Stimulated activated CD8-positive, alpha-beta memory T cell treated with anti-CD3 and anti-CD28 coated beads, Interleukin-15, amount 100 ng/mL, for 24 hours (primary cell): Measurements from ENCODE around the gene WAC.
"Not testable (repeated sequence)": the region's sequence is repeated elsewhere in the genome, so short reads cannot be mapped to it uniquely, and the experiment has no call there.

ENCODE experiments used
- DNase-seq: peaks from one replicate; pipeline ENCODE4 v3.0.0-alpha.2; 2020; ENCODE audit warnings: low read depth

WAC gene, protein sequence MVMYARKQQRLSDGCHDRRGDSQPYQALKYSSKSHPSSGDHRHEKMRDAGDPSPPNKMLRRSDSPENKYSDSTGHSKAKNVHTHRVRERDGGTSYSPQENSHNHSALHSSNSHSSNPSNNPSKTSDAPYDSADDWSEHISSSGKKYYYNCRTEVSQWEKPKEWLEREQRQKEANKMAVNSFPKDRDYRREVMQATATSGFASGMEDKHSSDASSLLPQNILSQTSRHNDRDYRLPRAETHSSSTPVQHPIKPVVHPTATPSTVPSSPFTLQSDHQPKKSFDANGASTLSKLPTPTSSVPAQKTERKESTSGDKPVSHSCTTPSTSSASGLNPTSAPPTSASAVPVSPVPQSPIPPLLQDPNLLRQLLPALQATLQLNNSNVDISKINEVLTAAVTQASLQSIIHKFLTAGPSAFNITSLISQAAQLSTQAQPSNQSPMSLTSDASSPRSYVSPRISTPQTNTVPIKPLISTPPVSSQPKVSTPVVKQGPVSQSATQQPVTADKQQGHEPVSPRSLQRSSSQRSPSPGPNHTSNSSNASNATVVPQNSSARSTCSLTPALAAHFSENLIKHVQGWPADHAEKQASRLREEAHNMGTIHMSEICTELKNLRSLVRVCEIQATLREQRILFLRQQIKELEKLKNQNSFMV

GRCh38 chr10:28532337-28533185 lies at the start of gene WAC:
WAC (plus strand) TSS chr10:28533118; CDS start chr10:28533580, 462 bp downstream.
- DNase-seq: peak; percentile 93

DNA sequence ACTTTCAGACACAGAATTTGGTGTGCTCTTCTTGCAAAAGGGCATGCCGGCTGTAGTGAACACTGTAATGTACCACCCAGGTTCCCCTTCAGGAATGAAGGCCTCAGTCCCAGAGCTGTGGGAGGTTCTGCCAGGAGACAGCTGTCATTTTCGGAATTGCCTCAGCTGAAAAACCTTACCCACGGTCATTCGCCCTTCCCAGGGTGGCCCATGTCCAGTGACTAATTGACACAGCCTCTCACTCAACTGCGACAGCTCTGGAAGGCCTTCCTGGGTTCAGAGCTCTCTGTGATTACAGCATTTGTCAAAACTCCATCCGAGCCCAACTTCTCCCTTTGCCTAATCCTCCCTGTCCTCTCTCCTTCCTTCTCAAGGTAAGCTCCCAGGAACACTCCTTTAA lies 43.7 kb upstream of the WAC start:
- DNase-seq: no peak

DNA sequence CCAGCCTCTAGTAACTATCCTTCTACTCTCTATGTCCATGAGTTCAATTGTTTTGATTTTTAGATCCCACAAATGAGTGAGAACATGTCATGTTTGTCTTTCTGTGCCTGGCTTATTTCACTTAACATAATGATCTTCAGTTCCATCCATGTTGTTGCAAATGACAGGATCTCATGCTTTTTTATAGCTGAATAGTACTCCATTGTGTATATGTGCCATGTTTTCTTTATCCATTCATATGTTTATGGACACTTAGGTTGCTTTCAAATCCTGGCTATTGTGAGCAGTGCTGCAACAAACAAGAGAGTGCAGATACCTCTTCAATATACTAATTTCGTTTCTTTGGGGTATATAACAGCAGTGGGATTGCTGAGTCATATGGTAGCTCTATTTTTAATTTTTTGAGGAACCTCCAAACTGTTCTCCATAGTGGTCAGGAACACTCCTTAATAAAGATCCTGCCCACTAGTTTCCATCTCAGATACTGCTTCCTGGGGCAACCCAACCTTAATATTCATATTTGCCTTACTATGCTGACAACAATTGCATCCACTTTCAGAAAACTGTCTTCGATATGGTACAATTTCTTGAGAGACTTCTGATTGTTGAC lies 42.6 kb upstream of the WAC start:
- DNase-seq: not testable (repeated sequence)

GRCh38 chr10:28492116-28492920 lies 40.6 kb upstream of the WAC start:
- no peak for DNase-seq

DNA sequence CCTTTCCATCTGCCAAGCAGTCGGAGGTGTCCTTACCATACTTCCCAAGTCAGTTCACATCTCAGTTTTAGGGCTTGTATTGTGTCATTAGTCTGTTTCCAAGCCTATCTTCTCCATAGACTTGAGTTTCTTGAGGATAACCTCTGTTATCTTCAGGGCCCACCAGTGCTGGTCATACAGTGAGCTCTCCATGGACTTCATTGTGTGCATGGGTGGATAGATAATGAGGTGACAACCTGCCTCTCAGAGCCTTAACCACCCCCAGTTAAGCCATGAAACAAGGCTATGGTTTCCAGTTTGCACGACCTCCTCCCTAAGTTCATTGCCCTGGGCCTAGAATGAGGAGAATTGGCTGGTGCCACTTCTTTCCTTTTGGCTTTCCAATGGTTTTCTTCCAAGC lies 38.5 kb upstream of the WAC start:
- DNase-seq: no peak

- no peak for DNase-seq
Measured at GRCh38 chr10:28495084-28495483, 37.8 kb upstream of the WAC start.

DNA sequence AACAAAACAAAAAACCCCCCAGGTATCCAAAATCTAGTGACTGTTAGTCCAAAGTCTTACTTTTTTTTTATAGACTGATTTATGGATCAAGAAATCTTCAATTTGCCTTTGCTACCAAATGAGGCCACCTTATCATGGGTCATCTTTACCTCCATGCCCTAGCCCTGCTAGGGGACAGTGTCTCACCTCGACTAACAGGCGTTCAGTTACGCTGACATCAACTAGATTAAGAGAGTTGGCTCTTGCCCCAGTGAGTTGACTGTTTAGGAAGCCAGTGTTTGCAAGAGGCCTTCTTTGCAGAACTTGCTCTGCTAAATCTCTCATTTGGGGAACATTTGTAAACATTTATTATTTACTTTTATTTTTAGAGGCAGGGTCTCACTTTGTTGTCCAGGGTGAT lies 36.9 kb upstream of the WAC start:
- DNase-seq: no peak

GRCh38 chr10:28496481-28496961 lies 36.4 kb upstream of the WAC start:
- no peak for DNase-seq

DNA sequence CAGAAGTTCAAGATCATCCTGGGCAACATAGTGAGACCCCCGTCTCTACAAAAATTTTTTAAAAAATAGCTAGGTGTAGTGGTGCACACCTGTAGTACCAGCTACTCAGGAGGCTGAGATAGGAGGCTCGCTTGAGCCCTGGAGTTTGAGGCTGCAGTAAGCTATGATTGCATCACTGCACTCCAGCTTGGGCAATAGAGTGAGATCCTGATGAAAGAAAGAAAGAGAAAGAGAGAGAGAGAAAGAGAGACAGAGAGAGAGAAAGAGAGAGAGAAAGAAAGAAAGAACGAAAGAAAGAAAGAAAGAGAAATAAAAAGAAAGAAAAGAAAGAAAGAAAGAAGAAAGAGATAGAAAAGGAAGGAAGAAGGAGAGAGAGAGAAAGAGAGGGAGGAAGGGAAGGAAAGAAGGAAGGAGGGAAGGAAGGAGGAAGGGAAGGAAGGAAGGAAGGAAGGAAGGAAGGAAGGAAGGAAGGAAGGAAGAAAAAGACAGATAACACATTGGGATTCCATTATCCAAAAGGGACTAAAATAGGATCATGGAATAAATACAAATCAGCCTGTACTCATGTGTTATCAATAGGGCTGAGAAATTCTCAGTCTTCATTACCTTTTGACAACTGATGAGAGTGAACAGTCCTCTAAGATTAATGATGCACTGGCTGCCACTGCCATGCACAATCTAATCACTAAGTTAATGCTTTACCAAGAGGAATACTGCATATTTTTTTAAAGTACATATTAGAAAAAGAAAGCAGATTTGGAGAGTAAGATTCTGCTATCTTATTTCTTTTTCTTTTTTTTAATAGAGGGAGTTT lies 35.4 kb upstream of the WAC start:
- no peak for DNase-seq

GRCh38 chr10:28500203-28500602 lies 32.7 kb upstream of the WAC start:
- DNase-seq: not testable (repeated sequence)

DNA sequence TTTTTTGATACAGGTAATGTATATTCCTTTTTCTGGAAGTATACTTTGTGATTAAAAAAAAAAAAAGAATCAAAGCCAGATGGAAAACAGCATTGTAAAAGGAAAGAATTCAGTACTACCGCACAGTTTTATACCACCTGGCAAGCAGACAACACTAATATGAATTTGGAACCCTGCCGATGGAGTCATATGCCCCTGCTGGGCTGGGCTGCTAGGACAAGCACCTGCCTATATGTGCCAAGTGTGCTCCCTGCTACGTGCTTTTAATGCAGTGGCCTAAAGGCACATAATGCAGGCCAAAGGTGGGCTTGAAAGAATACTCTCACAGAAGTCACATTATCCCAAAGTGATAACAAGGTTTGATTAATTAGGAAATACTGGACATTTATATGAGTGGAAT lies 29.8 kb upstream of the WAC start:
- no peak for DNase-seq

GRCh38 chr10:28505359-28505959 lies 27.5 kb upstream of the WAC start:
- no peak for DNase-seq

GRCh38 chr10:28508304-28508925 lies 24.5 kb upstream of the WAC start:
- no peak for DNase-seq

DNA sequence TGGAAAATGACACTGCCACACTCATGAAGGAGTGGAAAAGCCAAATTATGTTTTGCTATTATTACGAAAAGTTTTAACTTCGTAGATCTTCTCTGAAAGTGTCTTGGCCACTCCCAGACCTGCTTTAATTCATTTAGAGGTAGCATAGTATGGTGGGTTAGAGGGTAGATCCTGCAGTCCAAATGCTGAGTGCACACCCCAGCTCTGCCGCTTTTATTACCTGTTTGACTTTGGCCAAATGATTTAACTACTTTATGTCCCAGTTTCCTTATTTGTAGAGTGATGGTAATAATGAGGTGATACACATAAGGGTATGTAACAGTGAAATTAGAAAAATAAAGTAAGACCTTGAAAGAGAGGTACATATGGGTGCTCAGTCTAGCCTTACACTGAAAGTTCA lies 23.6 kb upstream of the WAC start:
- DNase-seq: no peak

DNA sequence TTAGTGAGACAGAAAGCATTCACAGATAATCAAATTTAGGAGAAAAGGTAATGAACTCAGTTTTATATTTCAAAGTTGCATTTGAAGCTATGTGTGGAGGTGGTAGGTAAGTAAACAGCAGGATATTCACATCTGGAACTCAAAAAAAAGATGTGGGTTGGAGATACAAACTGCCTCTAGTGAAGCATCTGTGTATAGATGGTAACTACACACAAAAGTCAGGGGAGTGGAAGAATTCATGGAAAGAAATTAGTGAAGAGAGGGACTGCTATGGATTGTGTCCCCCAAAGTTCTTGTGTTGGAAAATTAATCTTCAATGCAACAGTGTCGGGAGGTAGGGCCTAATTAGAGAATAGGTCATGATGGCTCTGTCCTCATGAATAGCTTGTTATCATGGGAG lies 18.3 kb upstream of the WAC start:
- no peak for DNase-seq

DNA sequence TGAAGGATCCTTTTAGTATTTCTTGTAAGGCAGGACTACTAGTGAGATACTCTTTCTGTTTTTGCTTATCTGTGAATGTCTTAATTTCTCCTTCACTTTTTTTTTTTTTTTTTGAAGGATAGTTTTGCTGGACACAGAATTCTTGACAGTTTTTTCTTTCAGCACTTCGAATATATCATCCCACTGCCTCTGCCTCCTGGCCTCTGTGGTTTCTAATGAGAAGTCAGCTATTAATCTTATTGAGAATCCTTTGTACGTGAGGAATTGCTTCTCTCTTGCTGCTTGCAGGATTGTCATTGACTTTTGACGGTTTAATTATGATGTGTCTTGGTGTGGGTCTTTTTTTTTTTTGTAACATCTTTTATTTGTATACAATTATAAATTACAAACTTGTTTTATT lies 12.6 kb upstream of the WAC start:
- no peak for DNase-seq

GRCh38 chr10:28520828-28521227 lies 12.1 kb upstream of the WAC start:
- not testable (repeated sequence) for DNase-seq

- not testable (repeated sequence) for DNase-seq
Measured at GRCh38 chr10:28521961-28522360, 11.0 kb upstream of the WAC start.

GRCh38 chr10:28523725-28524252 lies 9.1 kb upstream of the WAC start:
- no peak for DNase-seq
